GM12865 (cell line): ENCODE results near the gene PHAF1.
A peak's percentile ranks its signal among the peaks of the same experiment; 100 is the strongest.

Source experiments
- DNase-seq: peaks from one replicate; pipeline ENCODE4 v3.0.0; 2010; ENCODE audit warnings: low read depth
- H3K4me3 ChIP-seq: 2 replicates; pipeline ENCODE4 v1.5.1; 2011; ENCODE audit warnings: mild to moderate bottlenecking, low read depth, low read length, control low read depth
- CTCF ChIP-seq: IDR thresholded peaks from 2 replicates; pipeline ENCODE4 v1.5.1; 2011; ENCODE audit warnings: low read length, control low read depth, low read depth, inconsistent platforms; ENCODE audit not compliant: insufficient read depth; ENCODE audit errors: missing control alignments

Gene PHAF1

GRCh38 chr16:67109407-67110135, at the start of gene PHAF1:
TSS of gene PHAF1 (plus strand) at chr16:67109941. CDS start at chr16:67110176, 235 bp downstream.
- peak within 1 kb of the TSS; percentile 80 for H3K4me3 ChIP-seq
- peak; percentile 95 for DNase-seq
- no peak for TF ChIP-seq CTCF

GRCh38 chr16:67063008-67063407, 46.7 kb upstream of the PHAF1 start:
- peak; percentile 17 for DNase-seq
- no peak overlapping the region for H3K4me3 ChIP-seq
- no peak for TF ChIP-seq CTCF

GRCh38 chr16:67068212-67068753, 41.5 kb upstream of the PHAF1 start:
- no peak overlapping the region for H3K4me3 ChIP-seq
- no peak for TF ChIP-seq CTCF
- DNase-seq: no peak

- no peak for TF ChIP-seq CTCF
- no peak overlapping the region for H3K4me3 ChIP-seq
- no peak for DNase-seq
Observed at GRCh38 chr16:67071476-67072048, 38.2 kb upstream of the PHAF1 start.

- no peak for TF ChIP-seq CTCF
- no peak for DNase-seq
- no peak overlapping the region for H3K4me3 ChIP-seq
Observed at GRCh38 chr16:67075331-67075730, 34.4 kb upstream of the PHAF1 start.

- H3K4me3 ChIP-seq: no peak overlapping the region
- DNase-seq: no peak
- no peak for TF ChIP-seq CTCF
Observed at GRCh38 chr16:67077871-67078270, 31.9 kb upstream of the PHAF1 start.
